HCT116 (cell line): ENCODE results near the gene SLC30A7. TPM values are rescaled to one million over a fixed set of nuclear protein-coding genes. Genes with fewer than 3 reads are reported as not detected.

Experiments used
- ATAC-seq: fragments of 200-7000 bp; cut with Tn5 transposase; 2 replicates; pipeline ENCODE4 v1.9.1; 2020; ENCODE audit warnings: mild to moderate bottlenecking, moderate library complexity
- BruUV-seq: library from RNA; stranded (reverse); fragments of 400-500 nt; replicated peaks from 2 replicates; lab custom pipeline; 2021; lab: Mats Ljungman, UMichigan
- CTCF ChIA-PET: fragments of 300-600 bp; sonication (Branson Sonifier 250); formaldehyde crosslinking; loops from one replicate; lab custom pipeline; 2021; ENCODE audit warnings: antibody characterized with exemption; lab: Charles Lee
- POLR2A ChIA-PET: fragments of 300-600, 350-600 bp; sonication (Branson Sonifier 250); formaldehyde crosslinking; loops from one replicate; lab custom pipeline; 2021; ENCODE audit warnings: antibody characterized with exemption; lab: Charles Lee
- RAD21 ChIA-PET, 2 experiments: fragments of 300-600 bp; sonication (Branson Sonifier 250); formaldehyde crosslinking; loops; one replicate each; lab custom pipeline; 2023; ENCODE audit warnings: low total read pairs in 2 of 2; ENCODE audit not compliant: uncharacterized antibody in 2 of 2, unreplicated experiment in 2 of 2, low non-redundant PET in 1 of 2; lab: Charles Lee
- DNase-seq: peaks from one replicate; pipeline ENCODE4 v3.0.0-alpha.2; 2010; ENCODE audit warnings: low read depth, low spot score
- H2AFZ ChIP-seq: fragments of 200-600 bp; shearing (Covaris generic), sonication (generic); 2 replicates; pipeline ENCODE4 v1.6.1; 2017; ENCODE audit warnings: low read depth, mixed run types, mixed read lengths, antibody characterized with exemption, low read length; ENCODE audit not compliant: poor library complexity, severe bottlenecking
- H3K27ac ChIP-seq: 2 replicates; pipeline ENCODE4 v1.5.1; 2012; ENCODE audit warnings: low read depth, low read length
- H3K27me3 ChIP-seq: fragments of 200-600 bp; sonication (generic); 2 replicates; pipeline ENCODE4 v1.6.1; 2016; ENCODE audit warnings: mixed run types, low read length, mixed read lengths; ENCODE audit not compliant: insufficient read depth
- H3K36me3 ChIP-seq, 2 experiments: fragments of 200-500 bp in 1 of 2; fragments of 200-600 bp in 1 of 2; sonication (Bioruptor generic) in 1 of 2; sonication (generic) in 1 of 2; 2 replicates each; pipeline versions ENCODE4 v1.5.1 to v1.6.1; 2014 to 2016; ENCODE audit warnings: low read length in 2 of 2, inconsistent platforms in 1 of 2, mixed read lengths in 1 of 2, mixed run types in 1 of 2; ENCODE audit not compliant: insufficient read depth in 2 of 2, control insufficient read depth in 1 of 2
- H3K4me1 ChIP-seq, 2 experiments: fragments of 200-600 bp in 1 of 2; sonication (generic) in 1 of 2; 2 replicates each; pipeline versions ENCODE4 v1.5.1 to v1.6.1; 2012 to 2017; ENCODE audit warnings: low read length in 2 of 2, inconsistent platforms in 1 of 2, mild to moderate bottlenecking in 1 of 2, mixed read lengths in 1 of 2, mixed run types in 1 of 2, moderate library complexity in 1 of 2; ENCODE audit not compliant: insufficient read depth in 2 of 2, control insufficient read depth in 1 of 2
- H3K4me2 ChIP-seq: fragments of 200-600 bp; sonication (generic); 2 replicates; pipeline ENCODE4 v1.6.1; 2017; ENCODE audit warnings: mixed run types, low read length, mixed read lengths
- H3K4me3 ChIP-seq, 2 experiments: fragments of 200-600 bp in 1 of 2; sonication (generic) in 1 of 2; replicated peaks in 1 of 2; 2 replicates each; pipeline ENCODE4 v1.5.1; 2011 to 2016; ENCODE audit warnings: low read length in 2 of 2, control low read depth in 1 of 2, low read depth in 1 of 2, mild to moderate bottlenecking in 1 of 2, mixed read lengths in 1 of 2, mixed run types in 1 of 2
- H3K79me2 ChIP-seq: fragments of 200-600 bp; sonication (generic); 2 replicates; pipeline ENCODE4 v1.6.1; 2017; ENCODE audit warnings: mild to moderate bottlenecking, mixed run types, low read length, moderate library complexity, mixed read lengths; ENCODE audit not compliant: insufficient read depth
- H3K9ac ChIP-seq: fragments of 200-600 bp; sonication (generic); 2 replicates; pipeline ENCODE4 v1.6.1; 2016; ENCODE audit warnings: low read length, mixed read lengths
- H3K9me2 ChIP-seq: fragments of 200-600 bp; sonication (generic), shearing (Covaris generic); 2 replicates; pipeline ENCODE4 v1.6.1; 2017; ENCODE audit warnings: mixed run types, mild to moderate bottlenecking, moderate library complexity; ENCODE audit not compliant: insufficient read depth
- H3K9me3 ChIP-seq, 2 experiments: fragments of 200-500 bp in 1 of 2; fragments of 200-600 bp in 1 of 2; sonication (Bioruptor generic) in 1 of 2; sonication (generic) in 1 of 2; 2 replicates each; pipeline ENCODE4 v1.6.1; 2014 to 2017; ENCODE audit warnings: low read length in 2 of 2, mixed read lengths in 2 of 2, inconsistent platforms in 1 of 2, low read depth in 1 of 2, mild to moderate bottlenecking in 1 of 2, mixed run types in 1 of 2, moderate library complexity in 1 of 2; ENCODE audit not compliant: control insufficient read depth in 1 of 2, insufficient read depth in 1 of 2
- H4K20me1 ChIP-seq: fragments of 200-600 bp; sonication (generic), shearing (Covaris generic); 2 replicates; pipeline ENCODE4 v1.6.1; 2017; ENCODE audit warnings: mixed run types, mild to moderate bottlenecking, moderate library complexity; ENCODE audit not compliant: insufficient read depth
- ATF3 ChIP-seq: IDR thresholded peaks from 2 replicates; pipeline ENCODE4 v1.6.1; 2012
- CBX3 ChIP-seq: IDR thresholded peaks from 2 replicates; pipeline ENCODE4 v1.6.1; 2012; ENCODE audit warnings: low read depth
- CTCF ChIP-seq, 3 experiments: fragments of 200-600 bp in 1 of 3; sonication (generic) in 1 of 3; IDR thresholded peaks in 2 of 3; conservative IDR thresholded peaks in 1 of 3; 2 replicates each; pipeline ENCODE4 v1.5.1; 2012 to 2017; ENCODE audit warnings: low read depth in 2 of 3, low read length in 2 of 3, antibody characterized with exemption in 1 of 3, borderline replicate concordance in 1 of 3, control low read depth in 1 of 3, mild to moderate bottlenecking in 1 of 3, mixed read lengths in 1 of 3, mixed run types in 1 of 3, moderate library complexity in 1 of 3; ENCODE audit not compliant: insufficient read depth in 1 of 3
- EZH2 ChIP-seq: fragments of 200-600 bp; sonication (generic); IDR thresholded peaks from 2 replicates; pipeline ENCODE4 v1.6.1; 2017; ENCODE audit warnings: antibody characterized with exemption, mixed run types
- EZH2phosphoT487 ChIP-seq: fragments of 200-600 bp; IDR thresholded peaks from 2 replicates; pipeline ENCODE4 v1.6.1; 2018; ENCODE audit warnings: antibody characterized with exemption, borderline replicate concordance
- JUND ChIP-seq: IDR thresholded peaks from 2 replicates; pipeline ENCODE4 v1.6.1; 2012
- POLR2A ChIP-seq: IDR thresholded peaks from 2 replicates; pipeline ENCODE4 v1.7.0; 2011; ENCODE audit warnings: borderline replicate concordance; ENCODE audit not compliant: insufficient read depth, insufficient read length; ENCODE audit errors: extremely low read depth
- RAD21 ChIP-seq: IDR thresholded peaks from 2 replicates; pipeline ENCODE4 v1.6.1; 2012; ENCODE audit warnings: low read depth, mild to moderate bottlenecking
- SIN3A ChIP-seq: IDR thresholded peaks from 2 replicates; pipeline ENCODE4 v1.6.1; 2012; ENCODE audit warnings: low read depth
- SRF ChIP-seq: IDR thresholded peaks from 2 replicates; pipeline ENCODE4 v1.6.1; 2012; ENCODE audit warnings: low read depth
- YY1 ChIP-seq: IDR thresholded peaks from 2 replicates; pipeline ENCODE4 v1.6.1; 2011; ENCODE audit warnings: low read length, low read depth, moderate library complexity, mild to moderate bottlenecking; ENCODE audit not compliant: insufficient replicate concordance; ENCODE audit errors: extremely low read depth
- ZBTB33 ChIP-seq: IDR thresholded peaks from 2 replicates; pipeline ENCODE4 v1.6.1; 2011; ENCODE audit warnings: mild to moderate bottlenecking, low read length, moderate library complexity; ENCODE audit not compliant: insufficient replicate concordance; ENCODE audit errors: extremely low read depth
- intact Hi-C: fragments of 100-400 bp; cut with micrococcal nuclease; formaldehyde crosslinking; loops from 2 replicates; pipeline ENCODE4 v1.10.0; 2022
- total RNA-seq: library from RNA; stranded (reverse); gene quantifications from one replicate; pipeline ENCODE4 v1.2.1, GENCODE V29; 2021; ENCODE audit not compliant: unreplicated experiment

The SLC30A7 gene
- total RNA-seq, 1 experiment from 2014 or later, result 23.3 TPM

GRCh38 chr1:100941580-100942216 lies 45.8 kb downstream of the SLC30A7 start:
- DNase-seq (no peak), ATAC-seq (no peak)
- H3K9me3 ChIP-seq, result no peaks in the 10 kb centered on the region
- no peak overlapping the region for H3K27ac ChIP-seq
- CTCF ChIA-PET, result no interaction called here
- POLR2A ChIA-PET, result no interaction called here
- peaks cover 0 to 4% of the 10 kb centered on the region in 2 experiments; a peak in 1 of 4 replicates for H3K36me3 ChIP-seq
- no peaks in the 10 kb centered on the region for H3K9me2 ChIP-seq
- H3K4me1 ChIP-seq, result no peaks in the 10 kb centered on the region
- RAD21 ChIA-PET, result no interaction called here
- no peak overlapping the region for H3K9ac ChIP-seq
- no peak overlapping the region for H2AFZ ChIP-seq
- intact Hi-C loops, result no loop called here
- H4K20me1 ChIP-seq, result no peaks in the 10 kb centered on the region
- H3K4me3 ChIP-seq, result no peak overlapping the region
- BruUV-seq, result no TSS peak
- no peaks in the 10 kb centered on the region for H3K79me2 ChIP-seq
- no peak for TF ChIP-seq CTCF (IDR thresholded peaks at IDR 0.05 in 2 of 3, conservative IDR thresholded peaks at IDR 0.05 in 1 of 3; ENCODE audit: borderline replicate concordance in 1 of 3, insufficient read depth in 1 of 3, low read depth in 2 of 3, low read length in 2 of 3)
- no peak for TF ChIP-seq JUND
- TF ChIP-seq EZH2phosphoT487, result no peak
- TF ChIP-seq RAD21, result no peak
- TF ChIP-seq ZBTB33, result no peak
- no peak for TF ChIP-seq YY1
- TF ChIP-seq EZH2, result no peak
- TF ChIP-seq SRF, result no peak
- TF ChIP-seq CBX3, result no peak
- TF ChIP-seq POLR2A, result no peak
- TF ChIP-seq SIN3A, result no peak
- TF ChIP-seq ATF3, result no peak
- H3K27me3 ChIP-seq, result no peaks in the 10 kb centered on the region
- H3K4me2 ChIP-seq, result no peak overlapping the region
